SHP77 (cell line): Measurements from ENCODE around the gene GSG1L.

Experiments
- DNase-seq, 2 experiments: peaks; one replicate each; lab custom pipeline; 2025; lab: John Stamatoyannopoulos, UW

Gene GSG1L

GRCh38 chr16:28091656-28092055 lies 28.1 kb upstream of the GSG1L start:
- no peak for DNase-seq

GRCh38 chr16:28090646-28091377 lies 27.3 kb upstream of the GSG1L start:
- DNase-seq: no peak

GRCh38 chr16:28089992-28090365 lies 26.5 kb upstream of the GSG1L start:
- no peak for DNase-seq

- no peak for DNase-seq
Measured at GRCh38 chr16:28089205-28089991, 25.9 kb upstream of the GSG1L start.

GRCh38 chr16:28087675-28088300 lies 24.3 kb upstream of the GSG1L start:
- no peak for DNase-seq

GRCh38 chr16:28087140-28087660 lies 23.7 kb upstream of the GSG1L start:
- DNase-seq: no peak

GRCh38 chr16:28086186-28087139 lies 22.9 kb upstream of the GSG1L start:
- DNase-seq: no peak

GRCh38 chr16:28085389-28086171 lies 22.1 kb upstream of the GSG1L start:
- no peak for DNase-seq

- DNase-seq: no peak
Measured at GRCh38 chr16:28084209-28084608, 20.7 kb upstream of the GSG1L start.

GRCh38 chr16:28082624-28083023 lies 19.1 kb upstream of the GSG1L start:
- no peak for DNase-seq

- DNase-seq: no peak
Measured at GRCh38 chr16:28081391-28081968, 18.0 kb upstream of the GSG1L start.

GRCh38 chr16:28078261-28078660 lies 14.7 kb upstream of the GSG1L start:
- DNase-seq: no peak

GRCh38 chr16:28073836-28074235 lies 10.3 kb upstream of the GSG1L start:
- no peak for DNase-seq

- DNase-seq: no peak
Measured at GRCh38 chr16:28072087-28072486, 8.6 kb upstream of the GSG1L start.

- DNase-seq: no peak
Measured at GRCh38 chr16:28069971-28070794, 6.7 kb upstream of the GSG1L start.

- no peak for DNase-seq
Measured at GRCh38 chr16:28068976-28069375, 5.5 kb upstream of the GSG1L start.

GRCh38 chr16:28067604-28068379 lies 4.3 kb upstream of the GSG1L start:
- DNase-seq: no peak

GRCh38 chr16:28064706-28065249 lies 1.3 kb upstream of the GSG1L start:
- DNase-seq: no peak
